ENCODE measurements around the gene CAMTA2.

The CAMTA2 gene

GRCh38 chr17:4966844-4967538 is 20.5 kb downstream of the CAMTA2 start:
- peak; percentile 96 to 99 for DNase-seq

GRCh38 chr17:4965311-4965986 is 22.0 kb downstream of the CAMTA2 start:
- no peak for DNase-seq

GRCh38 chr17:4960279-4960922 is 27.1 kb downstream of the CAMTA2 start:
- no peak for DNase-seq

GRCh38 chr17:4959261-4959965 is 28.1 kb downstream of the CAMTA2 start:
- DNase-seq: no peak

GRCh38 chr17:4958102-4958501 is 29.4 kb downstream of the CAMTA2 start:
- no peak for DNase-seq

- DNase-seq: no peak
Measured at GRCh38 chr17:4956493-4957061, 30.9 kb downstream of the CAMTA2 start.

- no peak for DNase-seq
Measured at GRCh38 chr17:4955091-4955490, 32.4 kb downstream of the CAMTA2 start.

- DNase-seq: no peak
Measured at GRCh38 chr17:4953451-4953961, 34.0 kb downstream of the CAMTA2 start.

GRCh38 chr17:4951486-4951885 is 36.0 kb downstream of the CAMTA2 start:
- no peak for DNase-seq

GRCh38 chr17:4950746-4951204 is 36.7 kb downstream of the CAMTA2 start, which contains the start of gene ENO3:
Gene ENO3 (plus strand): TSS chr17:4951119. CDS start chr17:4951830, 711 bp downstream.
- DNase-seq: peak; percentile 61 to 80

GRCh38 chr17:4950075-4950745 is 37.3 kb downstream of the CAMTA2 start:
- DNase-seq: peak in 1 of 2 experiments; percentile 36

GRCh38 chr17:4949321-4950074 is 38.0 kb downstream of the CAMTA2 start:
- DNase-seq: peak; percentile 63 to 68

- DNase-seq: peak; percentile 60 to 82
Measured at GRCh38 chr17:4948931-4949320, 38.5 kb downstream of the CAMTA2 start.

GRCh38 chr17:4948166-4948930 is 39.1 kb downstream of the CAMTA2 start, which contains the start of gene PFN1:
Gene PFN1 (minus strand): TSS chr17:4948530. CDS start chr17:4948394, 136 bp downstream.
- peak; percentile 69 to 79 for DNase-seq

GRCh38 chr17:4947411-4948165 is 39.9 kb downstream of the CAMTA2 start:
- peak in 1 of 2 experiments; percentile 42 for DNase-seq

- no peak for DNase-seq
Measured at GRCh38 chr17:4947010-4947410, 40.5 kb downstream of the CAMTA2 start.

GRCh38 chr17:4946312-4946976 is 41.0 kb downstream of the CAMTA2 start:
- no peak for DNase-seq

GRCh38 chr17:4945944-4946280 is 41.6 kb downstream of the CAMTA2 start:
- DNase-seq: no peak

Measured in NCI-H524 (cell line).